ENCODE results near the gene GAB4. TPM values are rescaled to one million over a fixed set of nuclear protein-coding genes. Genes with fewer than 3 reads are reported as not detected.

GAB4 gene
- total and polyA plus RNA-seq, 2 of the 13 experiments (the other 11 are each of a cell fraction or from before 2014, with no cell fraction given): not detected

GRCh38 chr22:16959345-16959930 is 48.6 kb downstream of the GAB4 start (continued):
- no peak for TF ChIP-seq KMT2A (CRISPR knock-in tag; IDR thresholded peaks at IDR 0.05)

DNA sequence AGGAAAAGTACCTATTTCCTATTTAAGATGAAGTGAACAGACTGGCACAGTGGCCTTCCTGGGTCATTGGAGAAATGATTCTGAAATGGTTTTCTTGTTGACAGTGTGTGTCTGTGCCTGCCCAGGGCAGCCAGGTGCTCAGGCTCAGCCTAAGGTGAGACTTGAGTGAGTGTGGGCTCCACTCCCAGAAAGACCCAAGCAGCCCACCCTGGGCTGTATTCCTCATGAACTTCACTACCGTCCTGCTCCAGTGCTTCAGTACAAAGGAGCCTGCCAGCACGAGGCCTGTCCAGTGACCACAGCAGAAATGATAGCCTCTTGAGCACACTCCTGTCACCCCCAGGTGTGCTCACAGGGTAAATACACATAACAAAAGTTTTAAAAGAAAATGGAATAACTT is 49.5 kb downstream of the GAB4 start:
- Histone ChIP-seq H3K4me3 (replicated peaks in 1 of 3; ENCODE audit: insufficient read depth in 1 of 3, low read depth in 2 of 3, low read length in 3 of 3) (no peak overlapping the region), H3K79me2 (ENCODE audit: insufficient read depth, low read length) (no peaks in the 10 kb centered on the region), H3K4me2 (ENCODE audit: low read depth, low read length) (no peak overlapping the region), H2AFZ (ENCODE audit: low read length) (no peak overlapping the region), H3K36me3 (replicated peaks in 1 of 2; ENCODE audit: control insufficient read depth in 1 of 2, insufficient read depth in 2 of 2, low read length in 2 of 2) (no peaks in the 10 kb centered on the region), H3K27me3 (ENCODE audit: control insufficient read depth in 1 of 2, insufficient read depth in 2 of 2, low read length in 2 of 2) (0 out of 5 replicates have a peak, but pooled peaks cover 1 to 11% of the 10 kb centered on the region in 2 experiments), H3K27ac (ENCODE audit: extremely low read length, insufficient read depth, low read length) (no peak overlapping the region), H3K9ac (ENCODE audit: insufficient read depth, low read depth, low read length) (no peak overlapping the region), H3K4me1 (ENCODE audit: insufficient read depth, low read length) (no peaks in the 10 kb centered on the region), H3K9me3 (ENCODE audit: low read length) (no peaks in the 10 kb centered on the region), H4K20me1 (ENCODE audit: insufficient read depth, low read length) (no peaks in the 10 kb centered on the region)
- FAIRE-seq (no peak), ATAC-seq (no peak), DNase-seq (ENCODE audit: low spot score) (no peak)
- ChIA-PET POLR2A (no interaction called here), CTCF (ENCODE audit: low intra/inter-chr PET ratio, low total read pairs) (no interaction called here)
- intact Hi-C loops (cut with micrococcal nuclease; ENCODE audit: unreplicated experiment) (no loop called here), in situ Hi-C loops (cut with HindIII; ENCODE audit: extremely low pct_ligation_motif_present, low pct_unique_long_range_greater_than_20kb) (no loop called here)
- BruUV-seq (replicated peaks): no TSS peak
- WGBS (ENCODE audit: low lambda C conversion rate): 0% methylated on average over 1 of the region's 2 CpGs
- TF ChIP-seq HOXD1 (CRISPR knock-in tag; IDR thresholded peaks at IDR 0.05) (no peak), ZSCAN20 (CRISPR knock-in tag; IDR thresholded peaks at IDR 0.05; ENCODE audit: borderline replicate concordance) (no peak), RAD51 (IDR thresholded peaks at IDR 0.05; ENCODE audit: borderline replicate concordance) (no peak), RFX3 (CRISPR knock-in tag; IDR thresholded peaks at IDR 0.05) (no peak), ZNF326 (CRISPR knock-in tag; IDR thresholded peaks at IDR 0.05; ENCODE audit: borderline replicate concordance) (no peak), MBNL3 (CRISPR knock-in tag; conservative IDR thresholded peaks at IDR 0.05) (no peak), ZNF720 (CRISPR knock-in tag; IDR thresholded peaks at IDR 0.05) (no peak), NBN (conservative IDR thresholded peaks at IDR 0.05) (no peak), JDP2 (CRISPR knock-in tag; IDR thresholded peaks at IDR 0.05; ENCODE audit: borderline replicate concordance) (no peak), SRSF1 (optimal IDR thresholded peaks at IDR 0.05; ENCODE audit: low read depth, low read length) (no peak), MAZ (IDR thresholded peaks at IDR 0.05; ENCODE audit: borderline replicate concordance, low read depth, low read length) (no peak), MAZ (CRISPR knock-in tag; IDR thresholded peaks at IDR 0.05; ENCODE audit: low read depth) (no peak), ZC3H13 (CRISPR knock-in tag; IDR thresholded peaks at IDR 0.05) (no peak), ZFP41 (CRISPR knock-in tag; IDR thresholded peaks at IDR 0.05; ENCODE audit: borderline replicate concordance) (no peak), ZFP36L2 (CRISPR knock-in tag; IDR thresholded peaks at IDR 0.05) (no peak)
- TF ChIP-seq, protein P1, sequence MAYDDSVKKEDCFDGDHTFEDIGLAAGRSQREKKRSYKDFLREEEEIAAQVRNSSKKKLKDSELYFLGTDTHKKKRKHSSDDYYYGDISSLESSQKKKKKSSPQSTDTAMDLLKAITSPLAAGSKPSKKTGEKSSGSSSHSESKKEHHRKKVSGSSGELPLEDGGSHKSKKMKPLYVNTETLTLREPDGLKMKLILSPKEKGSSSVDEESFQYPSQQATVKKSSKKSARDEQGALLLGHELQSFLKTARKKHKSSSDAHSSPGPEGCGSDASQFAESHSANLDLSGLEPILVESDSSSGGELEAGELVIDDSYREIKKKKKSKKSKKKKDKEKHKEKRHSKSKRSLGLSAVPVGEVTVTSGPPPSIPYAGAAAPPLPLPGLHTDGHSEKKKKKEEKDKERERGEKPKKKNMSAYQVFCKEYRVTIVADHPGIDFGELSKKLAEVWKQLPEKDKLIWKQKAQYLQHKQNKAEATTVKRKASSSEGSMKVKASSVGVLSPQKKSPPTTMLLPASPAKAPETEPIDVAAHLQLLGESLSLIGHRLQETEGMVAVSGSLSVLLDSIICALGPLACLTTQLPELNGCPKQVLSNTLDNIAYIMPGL (CRISPR knock-in tag; IDR thresholded peaks at IDR 0.05; ENCODE audit: borderline replicate concordance in 1 of 2, low read depth in 1 of 2): no peak
- TF ChIP-seq, protein P2, sequence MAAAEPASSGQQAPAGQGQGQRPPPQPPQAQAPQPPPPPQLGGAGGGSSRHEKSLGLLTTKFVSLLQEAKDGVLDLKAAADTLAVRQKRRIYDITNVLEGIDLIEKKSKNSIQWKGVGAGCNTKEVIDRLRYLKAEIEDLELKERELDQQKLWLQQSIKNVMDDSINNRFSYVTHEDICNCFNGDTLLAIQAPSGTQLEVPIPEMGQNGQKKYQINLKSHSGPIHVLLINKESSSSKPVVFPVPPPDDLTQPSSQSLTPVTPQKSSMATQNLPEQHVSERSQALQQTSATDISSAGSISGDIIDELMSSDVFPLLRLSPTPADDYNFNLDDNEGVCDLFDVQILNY (CRISPR knock-in tag; conservative IDR thresholded peaks at IDR 0.05): no peak
- TF ChIP-seq, protein P3, sequence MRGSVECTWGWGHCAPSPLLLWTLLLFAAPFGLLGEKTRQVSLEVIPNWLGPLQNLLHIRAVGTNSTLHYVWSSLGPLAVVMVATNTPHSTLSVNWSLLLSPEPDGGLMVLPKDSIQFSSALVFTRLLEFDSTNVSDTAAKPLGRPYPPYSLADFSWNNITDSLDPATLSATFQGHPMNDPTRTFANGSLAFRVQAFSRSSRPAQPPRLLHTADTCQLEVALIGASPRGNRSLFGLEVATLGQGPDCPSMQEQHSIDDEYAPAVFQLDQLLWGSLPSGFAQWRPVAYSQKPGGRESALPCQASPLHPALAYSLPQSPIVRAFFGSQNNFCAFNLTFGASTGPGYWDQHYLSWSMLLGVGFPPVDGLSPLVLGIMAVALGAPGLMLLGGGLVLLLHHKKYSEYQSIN (CRISPR knock-in tag; IDR thresholded peaks at IDR 0.05; ENCODE audit: borderline replicate concordance): no peak
- TF ChIP-seq, protein P4, sequence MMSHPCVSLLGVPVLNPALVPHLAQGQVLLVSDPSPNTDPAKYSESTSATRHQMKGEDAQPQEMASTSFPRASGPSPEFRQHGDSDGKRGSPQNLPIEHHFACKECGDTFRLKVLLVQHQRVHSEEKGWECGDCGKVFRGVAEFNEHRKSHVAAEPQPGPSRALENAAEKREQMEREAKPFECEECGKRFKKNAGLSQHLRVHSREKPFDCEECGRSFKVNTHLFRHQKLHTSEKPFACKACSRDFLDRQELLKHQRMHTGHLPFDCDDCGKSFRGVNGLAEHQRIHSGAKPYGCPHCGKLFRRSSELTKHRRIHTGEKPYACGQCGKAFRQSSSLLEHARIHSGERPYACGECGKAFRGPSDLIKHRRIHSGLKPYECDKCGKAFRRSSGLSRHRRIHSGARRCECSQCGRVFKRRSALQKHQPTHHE (CRISPR knock-in tag; IDR thresholded peaks at IDR 0.05; ENCODE audit: borderline replicate concordance): no peak

All from HepG2 (cell line).